Measurements from ENCODE around the gene ITPRIPL1. TPM values are rescaled to one million over a fixed set of nuclear protein-coding genes. Genes with fewer than 3 reads are reported as not detected.

ITPRIPL1 gene
- total and polyA plus RNA-seq, 4 donors = 0.19 to 3.1 (median 0.28) TPM

DNA sequence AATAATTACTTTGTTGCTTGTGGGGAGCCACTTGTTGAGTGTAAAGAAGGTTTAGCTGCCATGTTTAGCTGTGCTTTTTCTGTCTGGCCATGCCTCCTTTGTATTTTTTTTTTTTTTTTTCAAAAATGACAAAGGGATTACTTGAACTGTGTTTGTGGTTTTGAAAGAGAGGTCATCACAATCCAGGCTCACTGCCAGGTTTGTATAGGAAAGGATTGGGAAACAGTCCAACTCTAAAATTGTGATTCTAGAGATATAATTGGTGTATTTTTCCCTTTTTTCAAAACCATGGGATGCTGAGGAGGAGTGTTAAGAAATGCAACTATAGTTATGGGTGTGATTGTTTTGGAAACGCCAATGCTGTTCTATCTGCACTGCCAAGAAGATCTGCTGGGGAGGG lies 4.3 kb downstream of the ITPRIPL1 start:
- Histone ChIP-seq H3K4me3 (ENCODE audit: low read depth in 1 of 3, low read length in 3 of 3) (no peak overlapping the region), H3K27ac (ENCODE audit: low read depth in 1 of 2, low read length in 2 of 2) (no peak overlapping the region), H3K4me1 (ENCODE audit: control insufficient read depth in 4 of 4, insufficient read depth in 4 of 4, low read length in 3 of 4) (peaks cover 0 to 2% (median 1%) of the 10 kb centered on the region in 4 donors), H3K9me3 (ENCODE audit: control insufficient read depth in 4 of 4, low read length in 3 of 4) (no peaks in the 10 kb centered on the region), H3K27me3 (ENCODE audit: control insufficient read depth in 4 of 4, insufficient read depth in 4 of 4, low read length in 3 of 4) (no peaks in the 10 kb centered on the region), H3K9ac (ENCODE audit: low read depth in 1 of 2, low read length in 2 of 2) (no peak overlapping the region), H3K36me3 (ENCODE audit: control insufficient read depth in 4 of 4, insufficient read depth in 3 of 4, low read depth in 1 of 4, low read length in 3 of 4) (no peaks in the 10 kb centered on the region)
- no peak for TF ChIP-seq FOXA2 (IDR thresholded peaks at IDR 0.05)
- TF ChIP-seq NR2F2 (IDR thresholded peaks at IDR 0.05) = no peak
- no peak for TF ChIP-seq HNF4G (IDR thresholded peaks at IDR 0.05)
- no peak for TF ChIP-seq RXRA (IDR thresholded peaks at IDR 0.05)
- no peak for TF ChIP-seq FOXA1 (IDR thresholded peaks at IDR 0.05)
- no peak for TF ChIP-seq YY1 (IDR thresholded peaks at IDR 0.05)
- TF ChIP-seq, protein P1, sequence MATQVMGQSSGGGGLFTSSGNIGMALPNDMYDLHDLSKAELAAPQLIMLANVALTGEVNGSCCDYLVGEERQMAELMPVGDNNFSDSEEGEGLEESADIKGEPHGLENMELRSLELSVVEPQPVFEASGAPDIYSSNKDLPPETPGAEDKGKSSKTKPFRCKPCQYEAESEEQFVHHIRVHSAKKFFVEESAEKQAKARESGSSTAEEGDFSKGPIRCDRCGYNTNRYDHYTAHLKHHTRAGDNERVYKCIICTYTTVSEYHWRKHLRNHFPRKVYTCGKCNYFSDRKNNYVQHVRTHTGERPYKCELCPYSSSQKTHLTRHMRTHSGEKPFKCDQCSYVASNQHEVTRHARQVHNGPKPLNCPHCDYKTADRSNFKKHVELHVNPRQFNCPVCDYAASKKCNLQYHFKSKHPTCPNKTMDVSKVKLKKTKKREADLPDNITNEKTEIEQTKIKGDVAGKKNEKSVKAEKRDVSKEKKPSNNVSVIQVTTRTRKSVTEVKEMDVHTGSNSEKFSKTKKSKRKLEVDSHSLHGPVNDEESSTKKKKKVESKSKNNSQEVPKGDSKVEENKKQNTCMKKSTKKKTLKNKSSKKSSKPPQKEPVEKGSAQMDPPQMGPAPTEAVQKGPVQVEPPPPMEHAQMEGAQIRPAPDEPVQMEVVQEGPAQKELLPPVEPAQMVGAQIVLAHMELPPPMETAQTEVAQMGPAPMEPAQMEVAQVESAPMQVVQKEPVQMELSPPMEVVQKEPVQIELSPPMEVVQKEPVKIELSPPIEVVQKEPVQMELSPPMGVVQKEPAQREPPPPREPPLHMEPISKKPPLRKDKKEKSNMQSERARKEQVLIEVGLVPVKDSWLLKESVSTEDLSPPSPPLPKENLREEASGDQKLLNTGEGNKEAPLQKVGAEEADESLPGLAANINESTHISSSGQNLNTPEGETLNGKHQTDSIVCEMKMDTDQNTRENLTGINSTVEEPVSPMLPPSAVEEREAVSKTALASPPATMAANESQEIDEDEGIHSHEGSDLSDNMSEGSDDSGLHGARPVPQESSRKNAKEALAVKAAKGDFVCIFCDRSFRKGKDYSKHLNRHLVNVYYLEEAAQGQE (IDR thresholded peaks at IDR 0.05) = no peak
- WGBS = 48% methylated on average over 1 of the region's 1 CpG
- no peak for DNase-seq (ENCODE audit: low spot score)

- DNase-seq (ENCODE audit: low spot score) = no peak
- no peak overlapping the region for H3K4me3 ChIP-seq (ENCODE audit: low read depth in 1 of 3, low read length in 3 of 3)
- peaks cover 0 to 2% (median 1%) of the 10 kb centered on the region in 4 donors for H3K4me1 ChIP-seq (ENCODE audit: control insufficient read depth in 4 of 4, insufficient read depth in 4 of 4, low read length in 3 of 4)
- no peaks in the 10 kb centered on the region for H3K9me3 ChIP-seq (ENCODE audit: control insufficient read depth in 4 of 4, low read length in 3 of 4)
- WGBS = 99% methylated on average over 6 of the region's 6 CpGs
- H3K36me3 ChIP-seq (ENCODE audit: control insufficient read depth in 4 of 4, insufficient read depth in 3 of 4, low read depth in 1 of 4, low read length in 3 of 4) = no peaks in the 10 kb centered on the region
- no peak overlapping the region for H3K9ac ChIP-seq (ENCODE audit: low read depth in 1 of 2, low read length in 2 of 2)
- TF ChIP-seq CTCF (IDR thresholded peaks at IDR 0.05; ENCODE audit: low read depth, low read length, missing input control) (no peak), EGR1 (IDR thresholded peaks at IDR 0.05; ENCODE audit: low read depth in 2 of 2) (no peak), YY1 (IDR thresholded peaks at IDR 0.05) (no peak), RAD21 (IDR thresholded peaks at IDR 0.05) (no peak), TAF1 (conservative IDR thresholded peaks at IDR 0.05) (no peak), HNF4A (conservative IDR thresholded peaks at IDR 0.05) (no peak)
- H3K27me3 ChIP-seq (ENCODE audit: control insufficient read depth in 4 of 4, insufficient read depth in 4 of 4, low read length in 3 of 4) = no peaks in the 10 kb centered on the region
- no peak overlapping the region for H3K27ac ChIP-seq (ENCODE audit: low read depth in 1 of 2, low read length in 2 of 2)
These were observed 4.8 kb downstream of the ITPRIPL1 start for GRCh38 chr2:96329874-96330273.

DNA sequence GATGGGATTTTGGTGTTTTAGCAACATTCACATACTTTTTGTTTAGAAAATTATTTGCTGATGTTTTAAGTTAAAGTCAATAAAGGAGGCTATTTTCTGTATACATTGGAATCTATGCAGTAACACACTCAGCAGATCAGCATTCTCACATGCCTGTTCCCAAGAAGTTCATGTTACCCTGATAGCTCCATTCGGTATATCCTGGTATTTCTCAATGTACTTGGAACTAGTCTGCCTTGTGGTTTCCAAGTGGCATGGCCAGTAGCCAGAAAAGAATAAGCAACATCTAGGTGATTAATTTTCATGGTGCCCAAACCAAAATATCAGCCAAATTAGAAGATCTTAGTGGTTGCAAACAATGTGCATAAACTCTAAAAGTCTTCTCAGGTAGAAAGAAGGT lies 5.3 kb downstream of the ITPRIPL1 start:
- no peak for TF ChIP-seq GABPA (IDR thresholded peaks at IDR 0.05 in 1 of 2, conservative IDR thresholded peaks at IDR 0.05 in 1 of 2)
- TF ChIP-seq RXRA (IDR thresholded peaks at IDR 0.05) = no peak
- peak in 1 of 2 donors; percentile 15 for TF ChIP-seq HNF4A (conservative IDR thresholded peaks at IDR 0.05)
- TF ChIP-seq RAD21 (IDR thresholded peaks at IDR 0.05) = no peak
- TF ChIP-seq HNF4G (IDR thresholded peaks at IDR 0.05) = no peak
- TF ChIP-seq, protein P1 (IDR thresholded peaks at IDR 0.05) = no peak
- no peak for TF ChIP-seq NR2F2 (IDR thresholded peaks at IDR 0.05)
- H3K9ac ChIP-seq (ENCODE audit: low read depth in 1 of 2, low read length in 2 of 2) = no peak overlapping the region
- H3K9me3 ChIP-seq (ENCODE audit: control insufficient read depth in 4 of 4, low read length in 3 of 4) = no peaks in the 10 kb centered on the region
- no peaks in the 10 kb centered on the region for H3K36me3 ChIP-seq (ENCODE audit: control insufficient read depth in 4 of 4, insufficient read depth in 3 of 4, low read depth in 1 of 4, low read length in 3 of 4)
- 30% methylated on average over 1 of the region's 1 CpG for WGBS
- no peak overlapping the region for H3K27ac ChIP-seq (ENCODE audit: low read depth in 1 of 2, low read length in 2 of 2)
- H3K4me1 ChIP-seq (ENCODE audit: control insufficient read depth in 4 of 4, insufficient read depth in 4 of 4, low read length in 3 of 4) = peaks cover 0 to 2% (median 1%) of the 10 kb centered on the region in 4 donors
- DNase-seq (ENCODE audit: low spot score) = no peak
- no peak overlapping the region for H3K4me3 ChIP-seq (ENCODE audit: low read depth in 1 of 3, low read length in 3 of 3)
- no peaks in the 10 kb centered on the region for H3K27me3 ChIP-seq (ENCODE audit: control insufficient read depth in 4 of 4, insufficient read depth in 4 of 4, low read length in 3 of 4)

Data from liver (tissue), 9 donors.